B cell (primary cell): ENCODE data around the gene AIRE. TPM values are rescaled to one million over a fixed set of nuclear protein-coding genes. Genes with fewer than 3 reads are reported as not detected.

Source experiments
- ATAC-seq: fragments of 200-7000 bp; cut with Tn5 transposase; one replicate; pipeline ENCODE4 v1.10.0; 2021; ENCODE audit warnings: low read depth, mild to moderate bottlenecking, moderate number of reproducible peaks, moderate library complexity
- CTCF ChIA-PET: fragments of 350-600 bp; sonication (Branson Sonifier 250); formaldehyde crosslinking; loops from one replicate; lab custom pipeline; 2021; ENCODE audit warnings: antibody characterized with exemption, inconsistent platforms; lab: Charles Lee
- POLR2A ChIA-PET: fragments of 350-600 bp; sonication (Branson Sonifier 250); formaldehyde crosslinking; loops from one replicate; lab custom pipeline; 2021; ENCODE audit warnings: antibody characterized with exemption; lab: Charles Lee
- DNase-seq: peaks from one replicate; pipeline ENCODE4 v3.0.0; 2013
- H2AFZ ChIP-seq: 2 replicates; pipeline ENCODE4 v1.6.1; 2012; ENCODE audit warnings: mild to moderate bottlenecking, low read depth, low read length; ENCODE audit not compliant: insufficient read depth, poor library complexity, severe bottlenecking
- H3K27ac ChIP-seq, 2 donors: 1 replicate in 1 of 2; 2 replicates in 1 of 2; pipeline ENCODE4 v1.5.1; 2012 to 2013; ENCODE audit warnings: low read length in 2 of 2, mild to moderate bottlenecking in 2 of 2, moderate library complexity in 1 of 2
- H3K27me3 ChIP-seq, 4 experiments: fragments of 200-600 bp in 1 of 4; sonication (generic) in 1 of 4; replicated peaks in 1 of 4; 1 replicate in 2 of 4; 2 replicates in 2 of 4; pipeline versions ENCODE4 v1.6.1 to v1.7.0; 2013 to 2016; ENCODE audit warnings: low read length in 3 of 4, mild to moderate bottlenecking in 2 of 4, mixed read lengths in 1 of 4, moderate library complexity in 1 of 4; ENCODE audit not compliant: insufficient read depth in 4 of 4, control insufficient read depth in 3 of 4; ENCODE audit errors: control extremely low read depth in 1 of 4
- H3K36me3 ChIP-seq, 2 experiments: replicated peaks in 1 of 2; 1 replicate in 1 of 2; 2 replicates in 1 of 2; pipeline versions ENCODE4 v1.6.1 to v1.7.1; 2013; ENCODE audit warnings: low read length in 1 of 2; ENCODE audit not compliant: insufficient read depth in 2 of 2, control insufficient read depth in 1 of 2; ENCODE audit errors: control extremely low read depth in 1 of 2, extremely low read depth in 1 of 2
- H3K4me1 ChIP-seq, 2 donors: fragments of 200-600 bp in 1 of 2; sonication (generic) in 1 of 2; 1 replicate in 1 of 2; 2 replicates in 1 of 2; pipeline versions ENCODE4 v1.5.1 to v1.6.1; 2013 to 2017; ENCODE audit warnings: low read length in 2 of 2; ENCODE audit not compliant: control insufficient read depth in 2 of 2, insufficient read depth in 2 of 2
- H3K4me2 ChIP-seq: replicated peaks from 2 replicates; pipeline ENCODE3; 2012; ENCODE audit warnings: mild to moderate bottlenecking, low read depth, low read length; ENCODE audit not compliant: poor library complexity, severe bottlenecking
- H3K4me3 ChIP-seq, 5 experiments: fragments of 200-600 bp in 1 of 5; sonication (generic) in 1 of 5; 1 replicate in 3 of 5; 2 replicates in 2 of 5; pipeline versions ENCODE4 v1.5.1 to v1.7.0; 2011 to 2016; ENCODE audit warnings: low read length in 4 of 5, mild to moderate bottlenecking in 4 of 5, low read depth in 2 of 5, control low read depth in 1 of 5, moderate library complexity in 1 of 5; ENCODE audit not compliant: insufficient read depth in 1 of 5; ENCODE audit errors: control extremely low read depth in 1 of 5, extremely low read depth in 1 of 5
- H3K79me2 ChIP-seq: fragments of 200-600 bp; sonication (generic); one replicate; pipeline ENCODE4 v1.6.0; 2016; ENCODE audit warnings: low read length; ENCODE audit not compliant: control insufficient read depth, insufficient read depth
- H3K9ac ChIP-seq: fragments of 200-600 bp; sonication (generic); 2 replicates; pipeline ENCODE4 v1.6.1; 2017; ENCODE audit warnings: mild to moderate bottlenecking, low read length, moderate library complexity
- H3K9me3 ChIP-seq, 3 donors: one replicate each; pipeline versions ENCODE4 v1.6.1 to v1.7.1; 2013; ENCODE audit warnings: low read length in 2 of 3; ENCODE audit not compliant: control insufficient read depth in 2 of 3, insufficient read depth in 1 of 3; ENCODE audit errors: control extremely low read depth in 1 of 3
- H4K20me1 ChIP-seq: 2 replicates; pipeline ENCODE4 v1.6.0; 2012; ENCODE audit warnings: mild to moderate bottlenecking, low read length; ENCODE audit not compliant: insufficient read depth, control insufficient read depth, poor library complexity, severe bottlenecking
- H3K27ac Mint-ChIP-seq: one replicate; pipeline ENCODE4 v1.8.0; 2021; ENCODE audit warnings: mixed read lengths
- H3K27me3 Mint-ChIP-seq: one replicate; pipeline ENCODE4 v1.8.0; 2021; ENCODE audit warnings: mixed read lengths
- H3K4me1 Mint-ChIP-seq: one replicate; pipeline ENCODE4 v1.8.0; 2021; ENCODE audit warnings: mixed read lengths
- H3K4me3 Mint-ChIP-seq: one replicate; pipeline ENCODE4 v1.8.0; 2021; ENCODE audit warnings: mixed read lengths
- H3K9me3 Mint-ChIP-seq: one replicate; pipeline ENCODE4 v1.8.0; 2022; ENCODE audit warnings: mixed read lengths; ENCODE audit not compliant: insufficient read depth
- EZH2 ChIP-seq: IDR thresholded peaks from 2 replicates; pipeline ENCODE4 v1.6.1; 2012; ENCODE audit warnings: borderline replicate concordance, low read depth, mild to moderate bottlenecking, moderate library complexity, low read length; ENCODE audit not compliant: insufficient read depth, poor library complexity, severe bottlenecking
- WGBS: methylation state at CpG from one replicate; pipeline ENCODE4 v1.1.5; 2013; ENCODE audit warnings: missing lambda C conversion rate; ENCODE audit not compliant: insufficient coverage; 5-methylcytosine and 5-hydroxymethylcytosine counted together
- intact Hi-C: fragments of 100-400 bp; cut with micrococcal nuclease; formaldehyde crosslinking; loops from one replicate; pipeline ENCODE4 v1.10.0; 2022
- polyA plus RNA-seq: library from polyadenylated mRNA; depleted of rRNA; stranded (reverse); fragments of >200 nt; gene quantifications from 2 replicates; pipeline ENCODE4 v1.2.3, GENCODE V29; 2012
- total RNA-seq, 2 donors: library from RNA; stranded (reverse); fragments of 120-200 nt in 1 of 2; gene quantifications; 1 replicate in 1 of 2; 2 replicates in 1 of 2; pipeline versions ENCODE4 v1.2.3 to v1.2.4, GENCODE V29; 2013 to 2022
- TF ChIP-seq, protein P1 (sequence below): fragments of 200-600 bp; IDR thresholded peaks from one replicate; pipeline ENCODE4 v1.8.0; 2022; ENCODE audit warnings: antibody characterized with exemption, mild to moderate bottlenecking

AIRE gene
- total and polyA plus RNA-seq, 2 donors (not counting 1 experiment from before 2014, with no cell fraction given): 0.37 TPM; not detected in 1

DNA sequence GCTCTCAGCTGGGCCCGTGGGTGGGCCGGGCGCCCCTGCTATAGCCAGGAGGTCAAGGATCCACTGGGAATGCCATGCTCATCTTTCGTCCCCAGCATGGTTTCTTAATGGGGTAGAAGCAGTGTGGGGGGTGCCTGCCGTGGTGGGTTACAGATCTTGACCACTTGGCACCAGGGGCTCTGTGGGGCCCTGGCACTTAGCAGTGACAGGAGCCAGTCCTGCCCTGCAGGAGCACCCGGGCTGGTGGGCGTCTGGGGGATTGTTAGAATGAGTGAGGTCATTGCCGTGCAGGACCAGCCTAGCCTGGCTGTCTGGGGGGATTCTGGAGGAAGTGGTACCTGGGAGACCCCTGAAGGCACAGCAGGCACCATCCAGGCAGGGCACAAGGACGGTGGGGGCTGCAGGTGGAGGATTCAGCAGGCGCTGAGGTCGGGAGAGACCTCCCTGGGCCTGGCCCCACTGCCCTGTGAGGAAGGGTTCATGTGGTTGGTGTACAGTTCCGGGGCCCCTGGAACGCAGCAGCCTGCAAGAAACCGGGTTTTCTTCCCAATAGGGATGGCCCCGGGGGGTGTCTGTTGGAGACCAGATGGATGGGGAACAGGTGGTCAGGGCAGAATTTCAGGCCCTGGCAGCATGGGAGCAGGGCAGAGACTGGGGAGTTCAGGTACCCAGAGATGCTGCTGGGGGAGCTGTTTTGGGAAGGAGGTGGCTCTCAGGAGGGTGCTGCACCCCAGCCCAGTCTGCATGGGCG lies 4.8 kb downstream of the AIRE start:
- H4K20me1 ChIP-seq: no peaks in the 10 kb centered on the region
- Mint-ChIP-seq H3K27ac (peak overlapping the region; percentile 65), H3K4me1 (peaks cover 25% of the 10 kb centered on the region), H3K9me3 (no peaks in the 10 kb centered on the region), H3K4me3 (no peak overlapping the region), H3K27me3 (no peaks in the 10 kb centered on the region)
- H3K9me3 ChIP-seq: peaks cover 0 to 3% (median 0%) of the 10 kb centered on the region in 3 donors
- WGBS: 88% methylated on average over 15 of the region's 16 CpGs
- ChIA-PET CTCF (no interaction called here), POLR2A (no interaction called here)
- no peaks in the 10 kb centered on the region for H3K36me3 ChIP-seq
- intact Hi-C loops: no loop called here
- no peak overlapping the region for H3K4me3 ChIP-seq
- H3K27me3 ChIP-seq: no peaks in the 10 kb centered on the region
- no peak for ATAC-seq
- H3K9ac ChIP-seq: no peak overlapping the region
- H3K4me1 ChIP-seq: peaks cover 15 to 22% of the 10 kb centered on the region in 2 donors
- TF ChIP-seq, protein P1, sequence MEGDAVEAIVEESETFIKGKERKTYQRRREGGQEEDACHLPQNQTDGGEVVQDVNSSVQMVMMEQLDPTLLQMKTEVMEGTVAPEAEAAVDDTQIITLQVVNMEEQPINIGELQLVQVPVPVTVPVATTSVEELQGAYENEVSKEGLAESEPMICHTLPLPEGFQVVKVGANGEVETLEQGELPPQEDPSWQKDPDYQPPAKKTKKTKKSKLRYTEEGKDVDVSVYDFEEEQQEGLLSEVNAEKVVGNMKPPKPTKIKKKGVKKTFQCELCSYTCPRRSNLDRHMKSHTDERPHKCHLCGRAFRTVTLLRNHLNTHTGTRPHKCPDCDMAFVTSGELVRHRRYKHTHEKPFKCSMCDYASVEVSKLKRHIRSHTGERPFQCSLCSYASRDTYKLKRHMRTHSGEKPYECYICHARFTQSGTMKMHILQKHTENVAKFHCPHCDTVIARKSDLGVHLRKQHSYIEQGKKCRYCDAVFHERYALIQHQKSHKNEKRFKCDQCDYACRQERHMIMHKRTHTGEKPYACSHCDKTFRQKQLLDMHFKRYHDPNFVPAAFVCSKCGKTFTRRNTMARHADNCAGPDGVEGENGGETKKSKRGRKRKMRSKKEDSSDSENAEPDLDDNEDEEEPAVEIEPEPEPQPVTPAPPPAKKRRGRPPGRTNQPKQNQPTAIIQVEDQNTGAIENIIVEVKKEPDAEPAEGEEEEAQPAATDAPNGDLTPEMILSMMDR: no peak
- no peak for TF ChIP-seq EZH2
- DNase-seq: no peak
- no peak overlapping the region for H2AFZ ChIP-seq
- no peaks in the 10 kb centered on the region for H3K79me2 ChIP-seq
- no peak overlapping the region for H3K27ac ChIP-seq
- H3K4me2 ChIP-seq: no peak overlapping the region
